ENCODE results near the gene TRPM5.

DNA sequence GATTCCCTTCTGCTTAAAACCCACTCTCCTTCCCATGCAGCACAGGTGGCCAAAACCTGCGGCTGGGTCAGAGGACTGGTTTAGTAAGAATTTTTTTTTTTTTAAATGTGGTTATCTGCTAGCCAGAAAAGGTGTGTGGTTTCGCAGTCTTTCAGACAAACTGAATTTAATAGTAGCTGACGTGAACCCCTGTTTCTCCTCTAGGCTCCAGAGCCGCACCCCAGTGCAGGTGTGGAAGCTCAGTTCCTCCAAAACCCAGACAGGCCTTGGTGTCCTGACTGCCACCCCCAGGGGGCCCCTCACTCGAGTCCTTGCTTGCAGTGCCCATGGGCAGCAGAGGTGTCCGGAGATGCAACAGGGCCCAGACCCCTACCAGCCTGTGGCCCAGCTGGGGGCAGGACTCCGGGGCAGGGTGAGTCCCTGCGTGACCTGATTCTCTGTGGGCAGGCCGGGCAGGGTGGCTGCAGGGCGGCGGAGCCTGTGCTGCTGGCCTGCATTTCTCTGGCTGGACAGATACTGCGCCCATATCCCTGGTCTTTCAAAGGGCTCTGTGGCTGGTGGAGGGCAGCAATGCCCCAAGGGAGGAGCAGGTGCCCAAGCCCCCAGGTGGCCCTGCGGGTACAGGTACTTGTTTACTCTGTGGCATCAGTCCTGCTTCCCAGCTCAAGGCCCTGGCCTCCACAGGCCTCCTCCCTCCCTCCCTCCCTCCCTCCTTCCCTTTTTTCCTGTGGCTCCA is 15.7 kb upstream of the TRPM5 start:
- TF ChIP-seq, protein P1, sequence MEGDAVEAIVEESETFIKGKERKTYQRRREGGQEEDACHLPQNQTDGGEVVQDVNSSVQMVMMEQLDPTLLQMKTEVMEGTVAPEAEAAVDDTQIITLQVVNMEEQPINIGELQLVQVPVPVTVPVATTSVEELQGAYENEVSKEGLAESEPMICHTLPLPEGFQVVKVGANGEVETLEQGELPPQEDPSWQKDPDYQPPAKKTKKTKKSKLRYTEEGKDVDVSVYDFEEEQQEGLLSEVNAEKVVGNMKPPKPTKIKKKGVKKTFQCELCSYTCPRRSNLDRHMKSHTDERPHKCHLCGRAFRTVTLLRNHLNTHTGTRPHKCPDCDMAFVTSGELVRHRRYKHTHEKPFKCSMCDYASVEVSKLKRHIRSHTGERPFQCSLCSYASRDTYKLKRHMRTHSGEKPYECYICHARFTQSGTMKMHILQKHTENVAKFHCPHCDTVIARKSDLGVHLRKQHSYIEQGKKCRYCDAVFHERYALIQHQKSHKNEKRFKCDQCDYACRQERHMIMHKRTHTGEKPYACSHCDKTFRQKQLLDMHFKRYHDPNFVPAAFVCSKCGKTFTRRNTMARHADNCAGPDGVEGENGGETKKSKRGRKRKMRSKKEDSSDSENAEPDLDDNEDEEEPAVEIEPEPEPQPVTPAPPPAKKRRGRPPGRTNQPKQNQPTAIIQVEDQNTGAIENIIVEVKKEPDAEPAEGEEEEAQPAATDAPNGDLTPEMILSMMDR (IDR thresholded peaks at IDR 0.05) = peak in 1 of 6 experiments; percentile 13
- no peak for TF ChIP-seq POLR2A (IDR thresholded peaks at IDR 0.05)

Measured in Peyer's patch (tissue), 4 donors.